HepG2 (cell line): ENCODE results near the gene SLC34A3. TPM values are rescaled to one million over a fixed set of nuclear protein-coding genes. Genes with fewer than 3 reads are reported as not detected.

Experiments used
- ATAC-seq: fragments of 200-7000 bp; cut with Tn5 transposase; 3 replicates; pipeline ENCODE4 v1.9.1; 2020; ENCODE audit warnings: mild to moderate bottlenecking, moderate library complexity
- BruUV-seq: library from RNA; stranded (reverse); fragments of 400-500 nt; replicated peaks from 2 replicates; lab custom pipeline; 2021; lab: Mats Ljungman, UMichigan
- CTCF ChIA-PET: fragments of 300-600 bp; formaldehyde crosslinking; extraction: SDS; loops from one replicate; lab custom pipeline; 2021; ENCODE audit warnings: low total read pairs, inconsistent platforms, low intra/inter-chr PET ratio; lab: Yijun Ruan, JAX
- POLR2A ChIA-PET: fragments of 350-600 bp; sonication (Branson Sonifier 250); formaldehyde crosslinking; loops from one replicate; lab custom pipeline; 2020; ENCODE audit warnings: antibody characterized with exemption, inconsistent platforms; lab: Yijun Ruan, JAX
- DNase-seq: peaks from one replicate; pipeline ENCODE4 v3.0.0-alpha.2; 2015; ENCODE audit warnings: low spot score
- FAIRE-seq: peaks from 3 replicates; lab custom pipeline; 2011; peaks lifted over from hg19 to GRCh38; lab: Jason Lieb, UNC
- H2AFZ ChIP-seq: one replicate; pipeline ENCODE4 v1.6.1; 2011; ENCODE audit warnings: low read length, inconsistent platforms
- H3K27ac ChIP-seq: fragments of 300-600 bp; 3 replicates; pipeline ENCODE4 v1.8.0; 2011; ENCODE audit warnings: mixed run types, mild to moderate bottlenecking, mixed read lengths, low read length, inconsistent platforms; ENCODE audit not compliant: insufficient read depth; ENCODE audit errors: extremely low read length
- H3K27me3 ChIP-seq, 2 experiments: fragments of 200-600 bp in 1 of 2; 2 replicates in 1 of 2; 3 replicates in 1 of 2; pipeline versions ENCODE4 v1.6.0 to v1.8.0; 2011; ENCODE audit warnings: low read length in 2 of 2, mild to moderate bottlenecking in 2 of 2, moderate library complexity in 2 of 2, inconsistent platforms in 1 of 2; ENCODE audit not compliant: insufficient read depth in 2 of 2, control insufficient read depth in 1 of 2
- H3K36me3 ChIP-seq, 2 experiments: fragments of 200-600 bp in 1 of 2; replicated peaks in 1 of 2; 2 replicates in 1 of 2; 3 replicates in 1 of 2; pipeline versions ENCODE4 v1.5.1 to v1.8.0; 2011; ENCODE audit warnings: low read length in 2 of 2, inconsistent platforms in 1 of 2; ENCODE audit not compliant: insufficient read depth in 2 of 2, control insufficient read depth in 1 of 2
- H3K4me1 ChIP-seq: 2 replicates; pipeline ENCODE4 v1.5.1; 2012; ENCODE audit warnings: low read length, inconsistent platforms; ENCODE audit not compliant: insufficient read depth
- H3K4me2 ChIP-seq: 2 replicates; pipeline ENCODE4 v1.6.0; 2011; ENCODE audit warnings: low read depth, low read length, inconsistent platforms
- H3K4me3 ChIP-seq, 3 experiments: fragments of 200-600 bp in 1 of 3; sonication (generic), shearing (Covaris generic) in 1 of 3; replicated peaks in 1 of 3; 2 replicates each; pipeline ENCODE4 v1.5.1; 2011 to 2016; ENCODE audit warnings: low read length in 3 of 3, inconsistent platforms in 2 of 3, low read depth in 2 of 3, mild to moderate bottlenecking in 2 of 3, control low read depth in 1 of 3, mixed read lengths in 1 of 3; ENCODE audit not compliant: insufficient read depth in 1 of 3
- H3K79me2 ChIP-seq: one replicate; pipeline ENCODE4 v1.6.1; 2011; ENCODE audit warnings: low read length, inconsistent platforms; ENCODE audit not compliant: insufficient read depth
- H3K9ac ChIP-seq: 2 replicates; pipeline ENCODE4 v1.6.0; 2011; ENCODE audit warnings: mild to moderate bottlenecking, low read depth, low read length, inconsistent platforms; ENCODE audit not compliant: insufficient read depth
- H3K9me3 ChIP-seq: 2 replicates; pipeline ENCODE4 v1.5.1; 2012; ENCODE audit warnings: mild to moderate bottlenecking, low read length
- H4K20me1 ChIP-seq: 2 replicates; pipeline ENCODE4 v1.6.0; 2011; ENCODE audit warnings: inconsistent platforms, mild to moderate bottlenecking, low read length, moderate library complexity; ENCODE audit not compliant: insufficient read depth
- ARHGAP35 ChIP-seq: sonication (generic); formaldehyde crosslinking; IDR thresholded peaks from 2 replicates; pipeline ENCODE4 v1.9.0; 2022; ENCODE audit warnings: mild to moderate bottlenecking, inconsistent platforms, moderate library complexity, missing genetic modification reagents, borderline replicate concordance
- CERS6 ChIP-seq: sonication (generic); formaldehyde crosslinking; IDR thresholded peaks from 2 replicates; pipeline ENCODE4 v1.5.0; 2020; ENCODE audit warnings: missing genetic modification reagents
- HNRNPLL ChIP-seq: fragments of 200-400 bp; formaldehyde crosslinking; IDR thresholded peaks from 2 replicates; pipeline ENCODE4 v1.6.1; 2017; ENCODE audit warnings: mild to moderate bottlenecking, low read depth, low read length; ENCODE audit not compliant: poor library complexity, severe bottlenecking
- JUNB ChIP-seq: sonication (generic); formaldehyde crosslinking; IDR thresholded peaks from 2 replicates; pipeline ENCODE4 v1.8.0; 2022; ENCODE audit warnings: missing genetic modification reagents, mild to moderate bottlenecking, borderline replicate concordance
- KAT7 ChIP-seq: IDR thresholded peaks from 2 replicates; pipeline ENCODE4 v1.6.1; 2018; ENCODE audit warnings: borderline replicate concordance, missing compliant biosample characterization
- KDM3A ChIP-seq: IDR thresholded peaks from 2 replicates; pipeline ENCODE4 v1.6.1; 2018; ENCODE audit warnings: low read depth, missing compliant biosample characterization
- SKI ChIP-seq: fragments of 450-650 bp; IDR thresholded peaks from one replicate; pipeline ENCODE4 v1.6.1; 2018; ENCODE audit warnings: mild to moderate bottlenecking; ENCODE audit not compliant: partially characterized antibody
- TFDP2 ChIP-seq: sonication (generic); formaldehyde crosslinking; IDR thresholded peaks from 2 replicates; pipeline ENCODE4 v1.4.0; 2020; ENCODE audit warnings: missing genetic modification reagents
- YEATS4 ChIP-seq: sonication (generic); formaldehyde crosslinking; IDR thresholded peaks from 2 replicates; pipeline ENCODE4 v1.4.0; 2020; ENCODE audit warnings: missing genetic modification reagents, borderline replicate concordance
- ZBTB25 ChIP-seq: IDR thresholded peaks from 2 replicates; pipeline ENCODE4 v1.6.1; 2018; ENCODE audit warnings: missing genetic modification reagents
- ZBTB46 ChIP-seq: sonication (generic); formaldehyde crosslinking; IDR thresholded peaks from 2 replicates; pipeline ENCODE4 v1.4.0; 2020; ENCODE audit warnings: mild to moderate bottlenecking, missing genetic modification reagents, borderline replicate concordance
- ZNF160 ChIP-seq: sonication (generic); formaldehyde crosslinking; IDR thresholded peaks from 2 replicates; pipeline ENCODE4 v1.8.0; 2022; ENCODE audit warnings: mild to moderate bottlenecking, inconsistent platforms, missing genetic modification reagents
- ZNF430 ChIP-seq: sonication (generic); formaldehyde crosslinking; IDR thresholded peaks from 2 replicates; pipeline ENCODE4 v1.9.0; 2021; ENCODE audit warnings: mild to moderate bottlenecking, missing genetic modification reagents
- ZNF501 ChIP-seq: sonication (generic); formaldehyde crosslinking; IDR thresholded peaks from 2 replicates; pipeline ENCODE4 v1.5.1; 2020; ENCODE audit warnings: mild to moderate bottlenecking, moderate library complexity, missing genetic modification reagents
- ZNF709 ChIP-seq: sonication (generic); formaldehyde crosslinking; IDR thresholded peaks from 2 replicates; pipeline ENCODE4 v1.5.0; 2020; ENCODE audit warnings: mild to moderate bottlenecking, missing genetic modification reagents
- ZNF784 ChIP-seq: sonication (generic); formaldehyde crosslinking; IDR thresholded peaks from 2 replicates; pipeline ENCODE4 v1.5.1; 2020; ENCODE audit warnings: missing genetic modification reagents, mild to moderate bottlenecking, borderline replicate concordance
- WGBS: methylation state at CpG from one replicate; pipeline ENCODE4 v1.1.6; 2017; ENCODE audit warnings: low lambda C conversion rate; 5-methylcytosine and 5-hydroxymethylcytosine counted together
- in situ Hi-C: cut with HindIII; loops from 2 replicates; pipeline ENCODE4 v1.10.0; 2017; ENCODE audit warnings: low pct_unique_long_range_greater_than_20kb; ENCODE audit not compliant: extremely low pct_ligation_motif_present
- intact Hi-C: fragments of 100-400 bp; cut with micrococcal nuclease; formaldehyde crosslinking; loops from one replicate; pipeline ENCODE4 v1.10.0; 2022; ENCODE audit not compliant: unreplicated experiment
- polyA plus RNA-seq, 8 experiments: library from polyadenylated mRNA; depleted of rRNA in 3 of 8; stranded (reverse) in 7 of 8; unstranded in 1 of 8; fragments of >200 nt; fragmentation: Illumina TruSeq in 4 of 8; extraction: Trizol in 4 of 8; gene quantifications; 2 replicates each; pipeline versions ENCODE4 v1.2.1 to v1.2.3, GENCODE V29; 2011 to 2016; ENCODE audit warnings: low read depth in 4 of 8, missing spikeins in 1 of 8, mixed read lengths in 1 of 8; ENCODE audit not compliant: insufficient read depth in 1 of 8
- total RNA-seq, 5 experiments: library from RNA; depleted of rRNA; stranded (reverse); fragments of >200 nt; fragmentation: Illumina TruSeq; extraction: Trizol; gene quantifications; 2 replicates each; pipeline ENCODE4 v1.2.3, GENCODE V29; 2016; ENCODE audit warnings: low read depth in 1 of 5

Gene SLC34A3
- total and polyA plus RNA-seq, 2 of the 13 experiments (the other 11 are each of a cell fraction or from before 2014, with no cell fraction given): 0.07 to 1.0 TPM

GRCh38 chr9:137205126-137206069 lies 25.3 kb upstream of the SLC34A3 start, which contains the start of the genes NDOR1 and TMEM203:
Gene NDOR1, plus strand, starts transcription at chr9:137205700. Its CDS starts 78 bp downstream, at chr9:137205778.
Gene TMEM203, minus strand, starts transcription at chr9:137205648. Its CDS starts 234 bp downstream, at chr9:137205414.
- no TSS peak for BruUV-seq
- no peaks in the 10 kb centered on the region for H3K36me3 ChIP-seq
- ChIA-PET CTCF (no interaction called here), POLR2A (interaction anchor here (1.8 to 8.8 kb wide), 3 partner anchors 16 to 17 kb away, joined by 5 to 225 read pairs (median 15); partner anchors contain the start of genes ANAPC2, CYSRT1, RNF208 and RNF224)
- H3K27ac ChIP-seq: peak within 1 kb of the TSS; percentile 61
- 0 out of 2 replicates have a peak, but pooled peaks cover 4% of the 10 kb centered on the region for H4K20me1 ChIP-seq
- H3K79me2 ChIP-seq: peaks cover 40% of the 10 kb centered on the region
- DNase-seq (peak; percentile 75), ATAC-seq (peak; percentile 37), FAIRE-seq (no peak)
- in situ Hi-C loops: no loop called here
- intact Hi-C loops: loop anchor here (2.0 kb wide), 1 partner anchor 17 kb away; the partner anchor contains the start of genes ANAPC2 and SSNA1
- H2AFZ ChIP-seq: no peak within 1 kb of the TSS
- WGBS: 2% methylated on average over 13 of the region's 98 CpGs
- H3K4me3 ChIP-seq: peak within 1 kb of the TSS; percentile 90 to 93 (median 92)
- peak within 1 kb of the TSS; percentile 95 for H3K4me2 ChIP-seq
- H3K27me3 ChIP-seq: no peaks in the 10 kb centered on the region; a peak in 1 of 5 replicates
- peak within 1 kb of the TSS; percentile 88 for H3K9ac ChIP-seq
- H3K9me3 ChIP-seq: no peaks in the 10 kb centered on the region
- peaks cover 50% of the 10 kb centered on the region for H3K4me1 ChIP-seq
- TF ChIP-seq ZNF430 (CRISPR knock-in tag) (0 out of 2 replicates have a peak, but pooled peaks have one; percentile 47), KAT7 (peak; percentile 88; the same call in 1 of the 2 replicates), KDM3A (peak; percentile 64; the same call in 1 of the 2 replicates), ZNF501 (CRISPR knock-in tag) (peak; percentile 95), ZNF709 (CRISPR knock-in tag) (no peak), ZBTB46 (CRISPR knock-in tag) (no peak), TFDP2 (CRISPR knock-in tag) (peak; percentile 95), ARHGAP35 (CRISPR knock-in tag) (no peak), ZBTB25 (CRISPR knock-in tag) (peak; percentile 77; the same call in 1 of the 2 replicates), CERS6 (no peak), HNRNPLL (peak; percentile 62), ZNF784 (CRISPR knock-in tag) (no peak), YEATS4 (CRISPR knock-in tag) (peak; percentile 82), ZNF160 (no peak; the same call in 1 of the 2 replicates), JUNB (no peak), SKI (no peak)
